ENCODE results near the gene TBC1D20. TPM values are rescaled to one million over a fixed set of nuclear protein-coding genes. Genes with fewer than 3 reads are reported as not detected.
A peak's percentile ranks its signal among the peaks of the same experiment; 100 is the strongest.
"Not testable (repeated sequence)": the region's sequence is repeated elsewhere in the genome, so short reads cannot be mapped to it uniquely, and the experiment has no call there.

TBC1D20 gene
- total and polyA plus RNA-seq, 2 experiments from 2014 or later, result 31.0 to 51.4 TPM

- Histone ChIP-seq H3K36me3 (ENCODE audit: low read depth) (peaks cover 30% of the 10 kb centered on the region), H3K4me1 (ENCODE audit: insufficient read depth) (peaks cover 17% of the 10 kb centered on the region), H3F3A (ENCODE audit: insufficient read depth) (peaks cover 44% of the 10 kb centered on the region), H3K9me3 (ENCODE audit: low read depth) (no peaks in the 10 kb centered on the region), H2AFZ (no peak overlapping the region), H3K27me3 (replicated peaks; ENCODE audit: insufficient read depth) (no peaks in the 10 kb centered on the region), H3K79me2 (ENCODE audit: insufficient read depth) (no peaks in the 10 kb centered on the region), H3K4me3 (no peak overlapping the region), H3K4me2 (ENCODE audit: unreplicated experiment) (no peak overlapping the region), H3K9ac (peak overlapping the region; percentile 42; the same call in 1 of the 2 replicates), H3K9me2 (ENCODE audit: insufficient read depth) (no peaks in the 10 kb centered on the region), H4K20me1 (ENCODE audit: insufficient read depth) (no peaks in the 10 kb centered on the region), H3K27ac (peak overlapping the region; percentile 48)
- DNase-seq, result peak; percentile 63
- TF ChIP-seq EZH2phosphoT487 (IDR thresholded peaks at IDR 0.05; ENCODE audit: insufficient read depth, low read depth) (no peak), EZH2 (IDR thresholded peaks at IDR 0.05; ENCODE audit: insufficient read depth, poor library complexity, severe bottlenecking) (no peak)
- in situ Hi-C loops (cut with MboI), result loop anchor here (5.0 kb wide), 1 partner anchor 126 kb away; no protein-coding TSS in a partner anchor
- 77% methylated on average over 8 of the region's 8 CpGs for WGBS, 2 experiments (ENCODE audit: low coverage in 1 of 2, low lambda C conversion rate in 2 of 2, missing lambda C conversion rate in 2 of 2)
These were observed 15.9 kb upstream of the TBC1D20 start for GRCh38 chr20:478010-478948.

- H3K4me2 ChIP-seq (ENCODE audit: unreplicated experiment); H3K79me2 ChIP-seq (ENCODE audit: insufficient read depth); H3K9me2 ChIP-seq (ENCODE audit: insufficient read depth); H2AFZ ChIP-seq; H3K9ac ChIP-seq; H4K20me1 ChIP-seq (ENCODE audit: insufficient read depth); H3K9me3 ChIP-seq (ENCODE audit: low read depth); DNase-seq; H3K4me3 ChIP-seq; H3K27me3 ChIP-seq (replicated peaks; ENCODE audit: insufficient read depth): not testable (repeated sequence)
- H3F3A ChIP-seq (ENCODE audit: insufficient read depth), result peaks cover 37% of the 10 kb centered on the region
- in situ Hi-C loops (cut with MboI), result loop anchor here (5.0 kb wide), 1 partner anchor 124 kb away; no protein-coding TSS in a partner anchor
- H3K36me3 ChIP-seq (ENCODE audit: low read depth), result peaks cover 18% of the 10 kb centered on the region; the same call in 1 of the 2 replicates
- peaks cover 17% of the 10 kb centered on the region for H3K4me1 ChIP-seq (ENCODE audit: insufficient read depth)
- H3K27ac ChIP-seq, result peak overlapping the region; percentile 70
- 99 to 100% methylated on average over 6 of the region's 6 CpGs for WGBS, 2 experiments (ENCODE audit: low coverage in 1 of 2, low lambda C conversion rate in 2 of 2, missing lambda C conversion rate in 2 of 2)
These were observed 14.4 kb upstream of the TBC1D20 start for GRCh38 chr20:476561-477249.

- H3K9ac ChIP-seq, result peak overlapping the region; percentile 50
- H3K4me2 ChIP-seq (ENCODE audit: unreplicated experiment), result no peak overlapping the region
- H4K20me1 ChIP-seq (ENCODE audit: insufficient read depth), result no peaks in the 10 kb centered on the region
- H3K9me3 ChIP-seq (ENCODE audit: low read depth), result no peaks in the 10 kb centered on the region
- H3K9me2 ChIP-seq (ENCODE audit: insufficient read depth), result no peaks in the 10 kb centered on the region
- in situ Hi-C loops (cut with MboI), result loop anchor here (5.0 kb wide), 1 partner anchor 123 kb away; no protein-coding TSS in a partner anchor
- H3F3A ChIP-seq (ENCODE audit: insufficient read depth), result peaks cover 29% of the 10 kb centered on the region
- H2AFZ ChIP-seq, result no peak overlapping the region
- H3K36me3 ChIP-seq (ENCODE audit: low read depth), result peaks cover 14% of the 10 kb centered on the region; the same call in 1 of the 2 replicates
- WGBS, 2 experiments (ENCODE audit: low coverage in 1 of 2, low lambda C conversion rate in 2 of 2, missing lambda C conversion rate in 2 of 2), result 52 to 53% methylated on average over 6 of the region's 6 CpGs
- peak; percentile 65 for DNase-seq
- TF ChIP-seq EZH2phosphoT487 (IDR thresholded peaks at IDR 0.05; ENCODE audit: insufficient read depth, low read depth), result no peak
- no peak for TF ChIP-seq EZH2 (IDR thresholded peaks at IDR 0.05; ENCODE audit: insufficient read depth, poor library complexity, severe bottlenecking)
- H3K79me2 ChIP-seq (ENCODE audit: insufficient read depth), result no peaks in the 10 kb centered on the region
- no peak overlapping the region for H3K4me3 ChIP-seq
- peak overlapping the region; percentile 70 for H3K27ac ChIP-seq
- H3K4me1 ChIP-seq (ENCODE audit: insufficient read depth), result peaks cover 17% of the 10 kb centered on the region
- no peaks in the 10 kb centered on the region for H3K27me3 ChIP-seq (replicated peaks; ENCODE audit: insufficient read depth)
These were observed 13.4 kb upstream of the TBC1D20 start for GRCh38 chr20:475463-476357.

GRCh38 chr20:474581-474980 is 12.2 kb upstream of the TBC1D20 start:
- no peak overlapping the region for H3K9ac ChIP-seq
- H3F3A ChIP-seq (ENCODE audit: insufficient read depth), result peaks cover 18% of the 10 kb centered on the region
- no peak for TF ChIP-seq EZH2phosphoT487 (IDR thresholded peaks at IDR 0.05; ENCODE audit: insufficient read depth, low read depth)
- TF ChIP-seq EZH2 (IDR thresholded peaks at IDR 0.05; ENCODE audit: insufficient read depth, poor library complexity, severe bottlenecking), result no peak
- no peaks in the 10 kb centered on the region for H3K79me2 ChIP-seq (ENCODE audit: insufficient read depth)
- WGBS, 2 experiments (ENCODE audit: low coverage in 1 of 2, low lambda C conversion rate in 2 of 2, missing lambda C conversion rate in 2 of 2), result 93 to 96% methylated on average over 2 of the region's 2 CpGs
- no peaks in the 10 kb centered on the region for H3K9me3 ChIP-seq (ENCODE audit: low read depth)
- in situ Hi-C loops (cut with MboI), result no loop called here
- H3K4me1 ChIP-seq (ENCODE audit: insufficient read depth), result peaks cover 17% of the 10 kb centered on the region
- DNase-seq, result no peak
- H3K36me3 ChIP-seq (ENCODE audit: low read depth), result peaks cover 8% of the 10 kb centered on the region; the same call in 1 of the 2 replicates
- no peaks in the 10 kb centered on the region for H4K20me1 ChIP-seq (ENCODE audit: insufficient read depth)
- H2AFZ ChIP-seq, result no peak overlapping the region
- H3K27ac ChIP-seq, result no peak overlapping the region
- no peak overlapping the region for H3K4me2 ChIP-seq (ENCODE audit: unreplicated experiment)
- no peaks in the 10 kb centered on the region for H3K27me3 ChIP-seq (replicated peaks; ENCODE audit: insufficient read depth)
- no peak overlapping the region for H3K4me3 ChIP-seq
- no peaks in the 10 kb centered on the region for H3K9me2 ChIP-seq (ENCODE audit: insufficient read depth)

Measured in GM23248 (cell line).